Tongue (tissue), 2 donors: ENCODE measurements around the gene FYB1. TPM values are rescaled to one million over a fixed set of nuclear protein-coding genes. Genes with fewer than 3 reads are reported as not detected.

Source experiments
- DNase-seq: peaks from one replicate; pipeline ENCODE4 v3.0.0-alpha.2; 2015
- total RNA-seq: library from RNA; depleted of rRNA; stranded (reverse); fragments of >200 nt; gene quantifications from one replicate; pipeline ENCODE4 v1.2.3, GENCODE V29; 2014

FYB1 gene
- total RNA-seq, 1 donor from 2014 or later = 9.0 TPM

DNA sequence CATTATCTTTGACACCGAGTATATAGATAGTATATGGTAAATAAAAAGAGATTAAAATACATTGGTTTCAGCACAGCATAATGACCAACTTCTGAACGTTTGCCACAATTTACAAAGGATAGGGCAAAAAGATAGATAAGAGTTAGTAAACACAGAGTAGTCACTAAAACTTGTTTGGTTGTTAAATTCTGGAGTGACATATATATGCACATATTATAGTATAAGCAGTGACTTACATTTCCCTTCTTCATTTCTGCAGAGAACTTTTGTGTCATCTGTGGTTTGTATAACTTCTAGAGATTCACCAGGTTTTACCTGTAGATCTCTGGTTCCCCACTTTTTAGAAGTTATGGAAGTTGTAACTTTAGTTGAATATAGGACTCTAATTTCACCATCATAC, 100.7 kb downstream of the FYB1 start:
- DNase-seq = no peak

DNA sequence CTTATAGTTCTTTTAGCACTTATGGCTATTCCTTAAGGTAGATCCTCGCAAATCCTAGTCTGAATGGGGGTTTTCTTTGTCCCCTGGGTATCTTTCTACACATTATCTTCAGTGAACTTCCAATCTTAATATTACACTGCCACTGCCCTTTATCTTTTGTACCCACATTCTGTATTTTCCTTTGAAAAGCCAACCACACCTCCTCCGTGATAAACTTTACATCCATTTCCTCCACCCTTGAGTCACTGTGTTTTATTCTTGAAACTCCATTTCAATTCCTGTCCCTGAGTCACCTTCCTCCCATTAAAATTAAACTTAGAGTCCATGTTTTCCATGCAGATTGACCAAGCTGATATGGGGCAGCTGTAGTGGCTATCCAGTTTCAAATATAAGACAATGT, 102.0 kb downstream of the FYB1 start:
- DNase-seq = no peak

DNA sequence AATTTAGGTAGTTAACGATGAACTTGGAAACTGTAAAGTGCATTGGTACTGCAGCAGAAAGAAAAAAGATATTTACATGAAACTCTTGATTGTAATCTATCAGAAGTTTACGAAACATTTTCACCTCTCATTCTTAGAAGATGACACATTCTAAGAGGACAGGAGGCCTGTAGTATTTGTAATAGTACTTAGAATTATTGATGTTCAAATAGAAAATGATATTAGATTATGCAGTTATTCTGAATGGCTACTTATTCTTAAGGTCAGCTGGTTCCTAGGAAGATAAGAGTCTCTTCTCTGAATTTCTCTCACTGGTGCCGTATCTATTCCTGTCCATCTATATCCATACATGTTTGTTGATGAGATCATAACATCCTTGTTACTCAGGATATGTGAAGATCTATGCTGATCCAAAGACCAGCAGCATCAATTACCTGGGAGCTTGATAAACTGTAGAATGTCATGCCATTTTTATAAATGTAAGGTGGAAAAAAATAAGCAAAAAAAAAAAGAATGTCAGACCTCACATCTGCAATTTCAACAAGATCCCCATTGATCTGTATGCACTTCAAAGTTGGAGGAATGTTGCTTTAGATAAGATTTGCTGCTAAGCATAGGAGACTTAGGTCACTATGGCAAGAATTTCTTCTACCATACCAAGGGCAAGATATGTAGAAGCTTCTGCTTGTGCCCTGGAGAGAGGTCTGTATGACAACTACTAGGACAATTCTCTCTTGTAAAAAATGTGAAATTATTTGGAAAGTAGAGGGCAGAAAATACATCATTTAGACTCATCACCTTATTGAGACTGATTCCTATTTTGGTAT, 102.8 kb downstream of the FYB1 start:
- no peak for DNase-seq

DNA sequence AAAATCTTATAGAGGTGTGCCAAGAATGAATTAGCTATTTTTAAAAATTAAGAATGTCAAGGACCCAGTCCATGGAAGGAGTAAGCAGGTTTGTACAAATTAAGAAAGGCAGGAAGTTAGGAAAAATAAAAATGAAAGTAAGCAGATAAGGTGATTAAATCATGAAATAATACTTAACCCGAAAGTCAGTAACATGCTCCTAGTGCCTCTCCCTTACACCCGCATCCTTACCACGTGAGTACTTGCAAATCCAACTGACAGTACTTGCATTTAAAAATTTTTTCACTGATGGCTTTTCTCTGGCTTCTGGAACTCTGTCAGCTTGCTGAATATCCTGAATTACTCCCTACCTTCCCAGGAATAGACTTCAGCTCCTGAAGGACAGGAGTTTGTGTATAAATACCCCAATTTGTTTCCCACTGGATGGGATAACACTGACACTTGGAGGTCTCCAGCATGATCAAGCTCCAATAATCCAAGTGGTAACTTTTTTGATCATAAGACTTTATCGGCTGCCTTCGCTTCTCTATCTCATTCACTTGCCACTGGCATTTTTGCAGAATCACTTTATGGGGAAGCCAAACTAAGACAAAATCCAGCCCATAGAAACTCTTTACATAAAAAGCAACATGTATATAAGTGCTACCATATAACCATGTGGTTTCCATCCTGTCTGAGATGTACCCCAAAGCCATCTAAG, 103.6 kb downstream of the FYB1 start:
- no peak for DNase-seq

DNA sequence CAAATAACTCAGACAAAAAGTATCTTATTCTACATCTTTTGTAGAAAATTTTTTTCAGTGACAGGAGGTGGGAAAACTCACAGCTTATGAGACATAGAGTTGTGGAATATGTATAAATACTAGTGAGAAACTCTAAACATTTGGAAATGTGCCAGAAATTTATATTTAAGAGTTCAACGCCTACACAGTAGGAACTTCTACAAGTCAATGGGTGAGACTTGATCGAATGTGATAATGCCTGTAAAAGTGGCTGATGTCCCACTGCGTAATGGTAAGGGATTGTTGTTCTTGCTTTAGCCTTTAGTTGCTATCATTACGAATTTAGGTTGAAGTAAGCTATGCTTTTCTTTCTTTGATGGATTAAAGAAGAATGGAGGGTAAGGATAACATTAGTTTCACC, 105.2 kb downstream of the FYB1 start:
- DNase-seq = no peak

DNA sequence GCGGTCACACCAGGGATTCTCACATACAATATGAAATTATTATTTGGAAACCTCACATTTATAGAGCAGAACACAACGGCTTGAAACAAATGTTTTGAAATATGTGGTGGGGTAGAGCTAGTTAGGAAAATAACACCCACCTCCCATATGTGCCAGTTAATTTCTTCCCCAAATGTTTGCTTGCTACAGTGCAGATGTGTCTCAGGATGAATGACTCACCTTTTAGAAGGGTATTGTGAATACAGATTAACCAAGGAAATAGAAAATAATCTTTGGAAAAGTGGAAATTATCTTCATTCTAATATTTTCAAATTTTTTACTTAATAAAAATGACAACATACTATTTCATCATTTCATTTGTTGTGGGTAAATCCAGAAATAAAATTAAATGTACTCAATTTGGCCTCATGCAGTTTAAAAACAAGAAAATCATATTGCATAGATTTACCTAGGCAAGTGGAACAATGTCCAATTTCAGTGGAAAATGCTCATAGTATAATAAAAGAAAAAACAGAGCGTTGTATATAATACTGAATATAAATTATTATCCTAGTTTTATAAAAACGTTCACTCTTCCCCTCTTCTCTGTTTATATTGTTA, 105.9 kb downstream of the FYB1 start:
- no peak for DNase-seq

DNA sequence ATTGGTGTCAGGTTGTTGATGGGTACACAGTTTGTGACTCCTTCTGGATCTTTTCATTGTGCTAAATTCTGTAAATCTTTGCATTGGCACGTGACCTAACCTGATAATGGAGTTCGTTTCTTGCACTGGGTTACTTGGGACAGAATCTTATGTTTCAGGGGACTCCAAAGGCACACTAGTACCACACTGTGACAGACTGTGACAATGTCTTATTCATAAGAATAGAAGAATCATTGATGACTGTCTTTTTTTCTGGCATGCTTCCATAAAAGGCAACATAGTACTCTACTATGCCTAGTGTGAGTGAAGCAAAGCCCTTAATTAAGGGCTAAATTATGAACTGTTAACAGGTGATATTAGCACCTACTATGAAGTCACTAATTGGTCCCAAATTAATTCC, 109.8 kb downstream of the FYB1 start:
- DNase-seq = no peak

DNA sequence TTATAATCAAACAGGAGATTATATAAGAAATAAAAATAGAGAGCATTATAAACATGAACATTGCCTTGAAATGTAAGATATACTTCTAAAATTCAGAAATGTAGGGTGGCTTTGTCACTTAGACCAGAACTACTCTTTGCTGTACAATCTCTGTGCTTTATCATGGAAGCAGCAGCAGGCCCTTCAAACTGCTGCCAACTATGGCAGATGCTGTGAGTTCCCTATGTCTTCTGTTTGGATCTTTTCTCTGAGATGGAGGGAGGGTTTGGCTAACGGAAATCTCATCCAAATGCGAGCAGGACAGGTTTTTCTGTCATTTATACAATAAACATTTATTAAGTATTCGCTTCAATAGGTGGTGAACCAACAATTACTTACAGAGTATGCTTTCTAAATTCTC, 110.4 kb downstream of the FYB1 start:
- DNase-seq = no peak

DNA sequence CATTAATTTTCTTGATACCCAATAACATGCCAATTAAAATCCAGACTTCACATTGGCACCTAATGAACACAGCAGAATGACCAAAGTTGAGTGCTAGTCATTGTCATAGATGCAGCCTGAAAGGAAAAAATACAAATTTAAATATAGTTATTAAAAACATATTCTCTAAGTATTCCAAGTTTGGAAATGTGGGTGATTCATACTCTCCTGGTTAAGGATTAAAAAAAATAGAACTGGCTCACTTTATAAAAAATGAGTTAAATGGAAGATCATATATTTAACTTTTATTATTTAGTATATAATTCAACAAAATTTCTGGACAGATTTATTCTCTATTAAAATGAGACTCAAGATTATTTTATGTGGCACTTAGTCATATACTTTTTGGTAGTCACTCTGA, 112.0 kb downstream of the FYB1 start:
- DNase-seq = no peak

DNA sequence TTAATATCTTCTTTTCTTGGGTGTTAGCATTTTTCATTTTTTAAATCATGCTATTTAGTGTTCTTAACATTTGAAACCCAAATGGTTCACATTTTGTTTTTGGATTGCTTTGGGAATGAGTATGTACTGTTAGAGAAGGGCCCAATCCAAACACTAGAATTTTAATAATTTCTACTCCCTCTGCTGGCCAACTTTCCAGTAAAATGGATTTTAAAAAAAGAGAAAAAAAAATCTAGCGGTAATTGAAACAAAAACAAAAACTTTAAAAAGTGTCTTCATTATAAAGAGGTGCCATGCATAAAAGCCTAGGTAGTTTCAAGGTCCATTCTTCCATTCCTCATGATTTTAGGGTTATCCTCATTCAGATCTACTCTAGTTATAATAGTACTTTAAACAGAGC, 113.0 kb downstream of the FYB1 start:
- peak; percentile 8 for DNase-seq

DNA sequence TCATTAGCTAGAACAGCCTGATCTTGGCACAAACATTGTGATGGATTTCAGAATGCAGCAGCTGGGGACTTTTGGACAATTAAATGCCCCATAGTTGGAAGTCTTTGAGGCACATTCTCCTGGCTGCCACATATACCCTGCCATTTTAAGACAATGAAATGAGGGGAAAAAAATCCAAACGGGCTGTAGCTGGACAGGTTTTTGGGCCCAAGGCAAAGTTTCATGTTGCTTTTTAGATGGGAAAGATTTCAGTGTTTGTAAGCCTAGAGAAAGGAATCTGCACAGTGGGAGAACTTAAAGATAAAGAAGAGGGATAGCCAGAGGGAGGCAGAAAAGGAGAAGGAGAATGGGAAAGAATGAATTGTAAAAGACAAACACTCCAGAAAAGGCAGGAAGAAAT, 115.1 kb downstream of the FYB1 start:
- no peak for DNase-seq

DNA sequence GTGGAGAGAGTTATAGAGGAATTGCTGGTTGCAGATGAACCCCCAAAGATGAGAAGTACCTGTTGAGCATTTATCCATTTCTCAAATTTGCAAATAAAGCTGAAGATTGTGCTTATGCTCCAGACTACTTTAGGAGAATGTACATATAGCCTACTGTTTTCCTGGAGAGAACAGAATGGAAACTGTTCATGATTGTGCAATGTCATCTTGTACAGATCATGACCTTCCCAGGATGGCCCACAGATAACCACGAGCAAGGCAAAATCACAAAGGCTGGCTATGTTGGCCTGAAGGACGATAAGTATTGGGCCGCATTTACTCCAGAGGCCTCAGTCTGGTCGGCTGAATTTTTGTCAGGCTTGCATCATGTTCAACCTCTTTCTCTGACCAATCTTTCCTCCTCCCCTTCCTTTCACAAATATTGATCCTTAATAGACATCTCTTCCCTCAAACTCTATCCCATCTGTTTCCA, 116.6 kb downstream of the FYB1 start:
- DNase-seq = no peak

DNA sequence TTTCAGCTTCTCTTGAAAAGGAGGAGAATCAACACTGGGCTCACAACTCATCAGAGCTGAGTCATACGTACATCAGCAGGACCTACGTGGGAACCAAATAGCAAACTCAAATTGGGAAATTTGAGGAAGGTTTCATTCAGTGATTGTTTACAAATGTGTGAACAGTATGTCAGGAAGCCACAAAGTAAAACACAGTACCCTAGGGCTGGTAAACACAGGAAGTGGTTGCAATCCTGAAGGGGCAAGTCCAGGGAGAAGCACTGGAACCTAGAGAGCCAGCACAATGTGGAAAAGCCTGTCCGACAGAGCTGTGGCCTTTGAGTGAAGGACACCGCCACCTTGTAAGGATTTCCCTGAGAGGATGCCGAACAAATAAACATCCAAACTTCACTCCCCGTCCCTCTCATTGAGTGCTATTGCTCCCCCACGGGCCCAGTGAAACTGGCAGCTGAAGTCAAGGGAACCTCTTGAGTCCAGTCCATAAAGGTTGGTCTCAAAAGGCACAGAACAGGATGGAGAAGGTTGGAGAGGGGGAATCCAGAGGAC, 118.4 kb downstream of the FYB1 start:
- DNase-seq = no peak

DNA sequence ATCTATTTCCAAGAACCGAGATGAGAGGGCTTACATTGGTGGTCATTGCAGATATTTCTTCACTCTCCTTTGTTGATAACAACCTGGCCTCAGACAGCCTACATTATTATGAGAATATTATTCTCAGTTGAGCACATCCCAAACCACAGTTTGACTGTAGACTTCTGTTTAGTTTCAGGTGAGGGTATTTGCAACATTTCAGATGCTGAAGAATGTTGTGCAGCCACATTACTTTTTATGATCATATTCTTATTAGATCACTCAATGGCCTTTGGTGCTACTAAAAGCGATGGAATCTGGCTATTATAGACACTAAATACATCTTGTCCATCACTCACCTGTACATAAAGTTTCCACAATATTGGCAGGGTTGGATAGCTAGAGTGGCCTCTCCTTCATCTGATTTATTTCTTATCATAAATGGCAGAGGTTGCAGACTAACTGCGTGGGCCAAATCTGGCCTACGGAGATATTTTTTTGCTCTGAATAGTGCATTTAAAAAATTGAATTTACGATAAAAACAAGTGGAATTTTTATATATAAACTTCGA, 119.0 kb downstream of the FYB1 start:
- no peak for DNase-seq

DNA sequence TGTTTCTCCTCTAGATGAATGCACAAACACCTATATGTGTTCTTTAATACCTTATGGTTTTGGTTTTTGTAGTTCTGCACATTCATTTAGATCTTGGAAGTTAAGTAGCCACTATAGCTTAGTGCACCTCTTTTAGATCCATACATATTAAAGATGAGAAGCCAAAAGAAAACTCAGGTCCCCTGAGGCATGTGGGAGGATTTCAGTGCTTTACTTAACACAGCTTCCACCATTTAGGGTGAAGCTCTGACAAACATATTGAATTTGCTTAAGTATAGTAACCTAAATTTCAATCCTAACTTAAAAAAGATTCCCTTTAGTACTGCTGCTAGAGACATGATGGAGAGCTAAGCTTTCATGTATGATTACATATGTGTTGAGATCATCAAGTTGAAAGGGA, 119.5 kb downstream of the FYB1 start:
- no peak for DNase-seq

DNA sequence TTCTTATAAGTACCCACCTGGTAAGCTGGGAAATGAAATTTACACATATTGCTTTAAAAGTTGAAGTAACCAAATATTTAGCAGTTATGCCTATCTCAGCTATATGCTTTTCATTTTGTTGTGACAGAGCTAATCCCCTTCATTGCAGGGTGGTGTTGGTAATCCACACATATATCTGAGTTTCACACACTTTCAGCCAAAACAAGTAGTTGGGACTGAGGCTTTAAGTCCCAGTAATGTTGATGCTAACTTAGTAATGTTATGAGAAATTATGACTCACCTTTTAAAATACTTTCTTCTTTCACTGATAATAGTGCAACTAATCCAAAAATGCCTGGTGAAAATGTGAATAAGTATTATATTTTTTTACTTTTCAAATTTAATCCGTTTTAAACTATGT, 126.0 kb downstream of the FYB1 start:
- no peak for DNase-seq

DNA sequence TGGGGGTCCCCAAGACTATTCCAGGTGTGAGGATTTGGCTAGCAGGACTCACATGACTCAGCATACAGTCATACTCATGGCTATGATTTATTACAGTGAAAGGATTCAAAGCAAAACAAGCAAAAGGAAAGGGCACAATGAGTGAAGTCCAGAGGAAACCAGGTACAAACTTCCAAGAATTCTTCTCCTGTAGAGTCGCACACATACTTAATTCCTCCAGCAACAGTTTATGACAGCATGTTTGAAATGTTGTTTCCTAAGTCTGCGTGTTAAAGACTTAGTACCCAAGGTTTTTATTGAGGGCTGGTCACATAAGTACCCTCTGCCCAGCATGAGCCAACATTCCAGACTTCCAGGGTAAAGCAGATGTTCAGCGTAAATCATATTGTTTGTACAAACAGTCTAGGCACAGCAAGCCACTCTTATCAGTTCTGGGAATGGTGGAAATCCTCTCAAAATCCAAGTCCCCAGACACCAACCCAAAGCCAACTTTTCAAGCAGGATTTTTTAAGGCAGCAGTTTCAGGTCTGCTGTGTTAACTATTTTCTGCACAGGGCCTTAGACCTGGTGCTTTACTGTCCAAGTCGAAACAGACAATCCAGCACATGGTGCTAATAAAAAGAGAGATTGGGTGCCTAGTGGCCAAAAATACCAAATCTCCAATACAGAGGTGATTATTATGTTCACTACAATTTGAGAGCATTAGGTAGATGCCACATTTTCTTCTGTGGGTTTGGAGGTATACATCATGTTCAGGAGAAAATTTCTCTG, 126.6 kb downstream of the FYB1 start:
- no peak for DNase-seq

DNA sequence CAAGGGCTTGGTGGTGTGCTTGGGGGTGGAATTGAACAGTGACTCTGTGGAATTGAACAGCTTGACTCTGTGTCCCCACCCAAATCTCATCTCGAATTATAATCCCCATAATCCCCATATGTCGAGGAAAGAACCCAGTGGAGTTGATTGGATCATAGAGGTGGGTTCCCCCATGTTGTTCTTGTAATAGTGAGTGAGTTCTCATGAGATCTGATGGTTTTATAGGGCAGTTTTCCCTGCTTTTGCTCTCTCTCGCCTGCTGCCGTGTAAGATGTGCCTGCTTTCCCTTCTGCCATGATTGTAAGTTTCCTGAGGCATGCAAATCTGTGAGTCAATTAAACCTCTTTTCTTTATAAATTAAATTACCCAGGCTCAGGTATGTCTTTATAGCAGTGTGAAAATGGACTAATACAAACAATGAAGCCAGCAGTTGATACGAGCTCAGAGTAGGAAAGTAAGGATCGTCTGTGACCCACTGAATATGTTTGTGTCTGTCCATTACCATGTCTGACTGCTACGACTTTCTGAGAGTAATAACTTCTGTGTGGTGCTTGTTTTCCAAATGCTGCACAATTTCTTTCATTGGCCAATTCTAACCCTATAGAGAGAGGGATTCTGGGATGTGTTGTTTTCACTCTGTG, 127.3 kb downstream of the FYB1 start:
- DNase-seq = no peak

DNA sequence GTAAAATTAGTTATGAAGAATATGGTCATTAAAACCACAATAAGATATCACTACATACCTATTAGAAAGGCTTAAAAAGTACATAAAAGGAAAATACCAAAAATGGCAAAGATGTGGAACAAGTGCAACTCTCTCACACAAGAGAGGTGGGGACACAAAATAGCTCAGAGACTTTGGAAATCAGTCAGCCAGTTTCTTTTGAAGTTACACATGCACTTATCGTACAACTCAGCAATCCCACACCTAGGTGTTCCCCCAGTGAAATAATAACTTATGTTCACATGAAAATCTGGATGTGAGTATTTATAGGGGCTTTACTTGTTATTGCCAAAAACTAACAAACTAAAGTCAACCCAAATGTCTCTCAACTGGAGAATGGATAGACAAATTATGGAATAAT, 135.4 kb downstream of the FYB1 start:
- no peak for DNase-seq

DNA sequence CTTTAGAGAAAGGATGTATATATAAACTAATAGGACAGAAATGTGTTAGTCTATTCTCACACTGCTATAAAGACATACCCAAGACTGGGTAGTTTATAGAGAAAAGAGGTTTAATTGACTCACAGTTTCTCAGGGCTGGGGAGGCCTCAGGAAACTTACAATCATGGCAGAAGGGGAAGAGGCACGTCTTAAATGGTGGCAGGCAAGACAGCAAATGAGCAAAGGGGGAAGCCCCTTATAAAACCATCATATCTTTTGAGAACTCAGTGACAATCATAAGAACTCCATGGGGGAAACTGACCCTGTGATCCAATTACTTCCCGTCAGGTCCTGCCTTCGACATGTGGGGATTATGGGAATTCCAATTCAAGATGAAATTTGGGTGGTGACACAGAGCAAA, 136.4 kb downstream of the FYB1 start:
- DNase-seq = no peak

DNA sequence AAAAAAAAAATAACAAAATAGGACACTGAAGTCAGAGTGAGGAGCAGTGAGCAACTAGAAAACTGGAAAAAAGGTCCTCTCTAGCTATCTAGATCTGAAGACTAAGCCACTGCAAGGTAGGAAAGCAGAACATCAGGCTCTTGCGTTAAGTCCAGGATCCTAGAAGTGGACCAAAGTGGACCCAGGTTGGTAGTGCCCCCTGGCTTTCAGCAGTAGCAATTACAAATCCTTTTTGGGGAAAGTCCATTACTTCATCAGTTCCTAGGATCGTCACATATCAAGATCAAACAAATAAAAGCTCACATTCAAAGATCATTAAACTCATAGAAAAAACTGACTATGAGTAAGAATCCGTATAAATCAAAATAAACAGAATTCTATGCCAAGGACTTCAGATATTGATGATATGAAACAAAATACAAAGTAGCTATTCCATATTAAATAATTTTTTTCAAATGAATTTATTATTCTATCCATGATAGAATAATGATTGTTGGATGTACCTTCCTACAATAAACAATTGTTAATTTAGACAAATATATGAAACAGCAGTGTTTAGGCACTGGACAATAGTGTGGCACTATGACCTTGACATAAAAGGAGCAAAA, 138.7 kb downstream of the FYB1 start:
- peak; percentile 32 for DNase-seq
